ENCODE data around the gene STX12. TPM values are rescaled to one million over a fixed set of nuclear protein-coding genes. Genes with fewer than 3 reads are reported as not detected.
"Not testable (repeated sequence)": the region's sequence is repeated elsewhere in the genome, so short reads cannot be mapped to it uniquely, and the experiment has no call there.

STX12 gene
- total RNA-seq, 1 donor from 2014 or later = 24.1 TPM

GRCh38 chr1:27855085-27855484 lies 82.1 kb downstream of the STX12 start:
- Histone ChIP-seq H3K27ac (no peak overlapping the region), H3K27me3 (no peaks in the 10 kb centered on the region), H3K9me3 (ENCODE audit: low read depth) (no peaks in the 10 kb centered on the region), H4K20me1 (ENCODE audit: low read depth) (no peaks in the 10 kb centered on the region), H3K4me1 (no peaks in the 10 kb centered on the region), H3K4me3 (no peak overlapping the region), H3K79me2 (ENCODE audit: low read depth) (no peaks in the 10 kb centered on the region), H3K9ac (no peak overlapping the region), H3F3A (ENCODE audit: low read depth) (peaks cover 13% of the 10 kb centered on the region), H2AFZ (replicated peaks) (no peak overlapping the region), H3K4me2 (no peak overlapping the region), H3K36me3 (peaks cover 15% of the 10 kb centered on the region)
- peaks cover 3% of the 10 kb centered on the region for H3K27me3 Mint-ChIP-seq (ENCODE audit: insufficient read depth, low read depth)
- H3K36me3 Mint-ChIP-seq = peaks cover 17% of the 10 kb centered on the region
- TF ChIP-seq EZH2phosphoT487 (IDR thresholded peaks at IDR 0.05) (no peak), EZH2 (IDR thresholded peaks at IDR 0.05) (no peak)
- TF ChIP-seq, protein P1, sequence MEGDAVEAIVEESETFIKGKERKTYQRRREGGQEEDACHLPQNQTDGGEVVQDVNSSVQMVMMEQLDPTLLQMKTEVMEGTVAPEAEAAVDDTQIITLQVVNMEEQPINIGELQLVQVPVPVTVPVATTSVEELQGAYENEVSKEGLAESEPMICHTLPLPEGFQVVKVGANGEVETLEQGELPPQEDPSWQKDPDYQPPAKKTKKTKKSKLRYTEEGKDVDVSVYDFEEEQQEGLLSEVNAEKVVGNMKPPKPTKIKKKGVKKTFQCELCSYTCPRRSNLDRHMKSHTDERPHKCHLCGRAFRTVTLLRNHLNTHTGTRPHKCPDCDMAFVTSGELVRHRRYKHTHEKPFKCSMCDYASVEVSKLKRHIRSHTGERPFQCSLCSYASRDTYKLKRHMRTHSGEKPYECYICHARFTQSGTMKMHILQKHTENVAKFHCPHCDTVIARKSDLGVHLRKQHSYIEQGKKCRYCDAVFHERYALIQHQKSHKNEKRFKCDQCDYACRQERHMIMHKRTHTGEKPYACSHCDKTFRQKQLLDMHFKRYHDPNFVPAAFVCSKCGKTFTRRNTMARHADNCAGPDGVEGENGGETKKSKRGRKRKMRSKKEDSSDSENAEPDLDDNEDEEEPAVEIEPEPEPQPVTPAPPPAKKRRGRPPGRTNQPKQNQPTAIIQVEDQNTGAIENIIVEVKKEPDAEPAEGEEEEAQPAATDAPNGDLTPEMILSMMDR (IDR thresholded peaks at IDR 0.05) = no peak
- no peak for DNase-seq (ENCODE audit: low spot score)
- peaks cover 6% of the 10 kb centered on the region for H3K9me3 Mint-ChIP-seq
- no peak overlapping the region for H3K27ac Mint-ChIP-seq
- no peak overlapping the region for H3K4me3 Mint-ChIP-seq
- H3K4me1 Mint-ChIP-seq = peaks cover 7% of the 10 kb centered on the region

DNA sequence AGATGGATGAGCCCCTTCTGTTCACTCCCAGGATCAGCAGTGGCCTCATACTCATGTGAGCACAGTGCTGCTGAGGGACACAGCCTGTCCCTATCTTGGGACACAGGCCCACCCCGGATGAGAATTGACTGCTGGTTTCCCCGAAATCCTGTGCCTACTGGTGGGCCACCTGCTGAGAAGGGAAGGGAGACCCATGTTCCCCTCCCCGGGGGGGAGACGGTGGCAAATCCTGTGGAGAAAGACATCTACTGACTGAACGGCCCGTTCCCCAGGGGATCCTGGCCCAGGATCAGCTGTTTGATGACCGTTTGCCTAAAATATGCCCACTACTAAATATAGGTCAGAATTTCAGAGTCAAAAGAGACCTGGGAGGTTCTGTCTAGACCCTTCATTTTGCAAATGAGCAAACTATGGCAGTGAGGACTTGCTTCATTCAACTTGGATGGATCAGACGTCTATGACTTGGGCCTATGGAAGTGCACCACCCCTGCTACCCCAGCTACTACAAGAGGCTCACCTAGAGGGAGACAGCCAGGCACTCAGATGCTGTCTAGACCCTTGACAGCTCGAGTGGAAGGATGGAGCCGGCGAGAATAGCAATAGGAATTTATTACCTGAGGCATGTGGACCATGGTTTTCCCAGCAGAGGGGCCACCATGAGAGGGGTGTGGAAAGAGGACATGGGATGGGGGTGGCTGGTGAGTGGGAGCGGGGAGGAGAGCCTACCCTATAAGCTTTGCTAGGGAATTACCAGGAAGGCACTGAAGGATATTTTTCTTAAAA lies 83.7 kb downstream of the STX12 start:
- no peaks in the 10 kb centered on the region for H4K20me1 ChIP-seq (ENCODE audit: low read depth)
- H3K79me2 ChIP-seq (ENCODE audit: low read depth) = no peaks in the 10 kb centered on the region
- Mint-ChIP-seq H3K27me3 (ENCODE audit: insufficient read depth, low read depth) (peaks cover 2% of the 10 kb centered on the region), H3K27ac (peak overlapping the region; percentile 52), H3K9me3 (peaks cover 2% of the 10 kb centered on the region), H3K4me1 (peaks cover 7% of the 10 kb centered on the region), H3K36me3 (peaks cover 1% of the 10 kb centered on the region), H3K4me3 (no peak overlapping the region)
- H3K4me3 ChIP-seq = no peak overlapping the region
- H3K9ac ChIP-seq = no peak overlapping the region
- no peak overlapping the region for H2AFZ ChIP-seq (replicated peaks)
- H3K36me3 ChIP-seq = peaks cover under 1% of the 10 kb centered on the region
- H3K9me3 ChIP-seq (ENCODE audit: low read depth) = no peaks in the 10 kb centered on the region
- H3K4me1 ChIP-seq = no peaks in the 10 kb centered on the region
- no peak for TF ChIP-seq EZH2phosphoT487 (IDR thresholded peaks at IDR 0.05)
- TF ChIP-seq, protein P1 (IDR thresholded peaks at IDR 0.05) = no peak
- no peak for TF ChIP-seq EZH2 (IDR thresholded peaks at IDR 0.05)
- H3F3A ChIP-seq (ENCODE audit: low read depth) = no peaks in the 10 kb centered on the region
- H3K27me3 ChIP-seq = no peaks in the 10 kb centered on the region
- H3K27ac ChIP-seq = no peak overlapping the region
- no peak overlapping the region for H3K4me2 ChIP-seq
- no peak for DNase-seq (ENCODE audit: low spot score)

DNA sequence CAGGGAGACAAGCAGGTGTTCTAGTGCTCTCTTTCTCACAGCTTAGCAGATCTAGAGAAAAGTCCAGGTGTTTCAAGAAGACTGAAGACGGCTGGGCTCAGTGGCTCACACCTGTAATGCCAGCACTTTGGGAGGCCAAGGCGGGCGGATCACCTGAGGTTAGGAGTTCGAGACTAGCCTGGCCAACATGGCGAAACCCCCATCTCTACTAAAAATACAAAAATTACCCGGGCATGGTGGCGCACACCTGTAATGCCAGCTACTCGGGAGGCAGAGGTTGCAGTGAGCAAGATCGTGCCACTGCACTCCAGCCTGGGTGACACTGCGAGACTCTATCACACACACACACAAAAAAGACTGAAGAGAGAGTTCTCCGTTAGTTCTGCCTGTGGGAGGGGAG lies 84.5 kb downstream of the STX12 start:
- not testable (repeated sequence) for H3K4me2 ChIP-seq; H3K4me3 Mint-ChIP-seq; H3K9ac ChIP-seq; H2AFZ ChIP-seq (replicated peaks); H3K9me3 Mint-ChIP-seq; H3K27ac Mint-ChIP-seq; H3K27ac ChIP-seq; H3K36me3 Mint-ChIP-seq; DNase-seq (ENCODE audit: low spot score); H4K20me1 ChIP-seq (ENCODE audit: low read depth); H3K27me3 Mint-ChIP-seq (ENCODE audit: insufficient read depth, low read depth); H3K4me1 ChIP-seq; H3K9me3 ChIP-seq (ENCODE audit: low read depth); H3K27me3 ChIP-seq; H3K4me3 ChIP-seq; H3K79me2 ChIP-seq (ENCODE audit: low read depth); H3K36me3 ChIP-seq; H3F3A ChIP-seq (ENCODE audit: low read depth)
- peaks cover 11% of the 10 kb centered on the region for H3K4me1 Mint-ChIP-seq
